ENCODE data around the gene TBC1D2.
A peak's percentile ranks its signal among the peaks of the same experiment; 100 is the strongest.
"Not testable (repeated sequence)": the region's sequence is repeated elsewhere in the genome, so short reads cannot be mapped to it uniquely, and the experiment has no call there.

The TBC1D2 gene, protein sequence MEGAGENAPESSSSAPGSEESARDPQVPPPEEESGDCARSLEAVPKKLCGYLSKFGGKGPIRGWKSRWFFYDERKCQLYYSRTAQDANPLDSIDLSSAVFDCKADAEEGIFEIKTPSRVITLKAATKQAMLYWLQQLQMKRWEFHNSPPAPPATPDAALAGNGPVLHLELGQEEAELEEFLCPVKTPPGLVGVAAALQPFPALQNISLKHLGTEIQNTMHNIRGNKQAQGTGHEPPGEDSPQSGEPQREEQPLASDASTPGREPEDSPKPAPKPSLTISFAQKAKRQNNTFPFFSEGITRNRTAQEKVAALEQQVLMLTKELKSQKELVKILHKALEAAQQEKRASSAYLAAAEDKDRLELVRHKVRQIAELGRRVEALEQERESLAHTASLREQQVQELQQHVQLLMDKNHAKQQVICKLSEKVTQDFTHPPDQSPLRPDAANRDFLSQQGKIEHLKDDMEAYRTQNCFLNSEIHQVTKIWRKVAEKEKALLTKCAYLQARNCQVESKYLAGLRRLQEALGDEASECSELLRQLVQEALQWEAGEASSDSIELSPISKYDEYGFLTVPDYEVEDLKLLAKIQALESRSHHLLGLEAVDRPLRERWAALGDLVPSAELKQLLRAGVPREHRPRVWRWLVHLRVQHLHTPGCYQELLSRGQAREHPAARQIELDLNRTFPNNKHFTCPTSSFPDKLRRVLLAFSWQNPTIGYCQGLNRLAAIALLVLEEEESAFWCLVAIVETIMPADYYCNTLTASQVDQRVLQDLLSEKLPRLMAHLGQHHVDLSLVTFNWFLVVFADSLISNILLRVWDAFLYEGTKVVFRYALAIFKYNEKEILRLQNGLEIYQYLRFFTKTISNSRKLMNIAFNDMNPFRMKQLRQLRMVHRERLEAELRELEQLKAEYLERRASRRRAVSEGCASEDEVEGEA

DNA sequence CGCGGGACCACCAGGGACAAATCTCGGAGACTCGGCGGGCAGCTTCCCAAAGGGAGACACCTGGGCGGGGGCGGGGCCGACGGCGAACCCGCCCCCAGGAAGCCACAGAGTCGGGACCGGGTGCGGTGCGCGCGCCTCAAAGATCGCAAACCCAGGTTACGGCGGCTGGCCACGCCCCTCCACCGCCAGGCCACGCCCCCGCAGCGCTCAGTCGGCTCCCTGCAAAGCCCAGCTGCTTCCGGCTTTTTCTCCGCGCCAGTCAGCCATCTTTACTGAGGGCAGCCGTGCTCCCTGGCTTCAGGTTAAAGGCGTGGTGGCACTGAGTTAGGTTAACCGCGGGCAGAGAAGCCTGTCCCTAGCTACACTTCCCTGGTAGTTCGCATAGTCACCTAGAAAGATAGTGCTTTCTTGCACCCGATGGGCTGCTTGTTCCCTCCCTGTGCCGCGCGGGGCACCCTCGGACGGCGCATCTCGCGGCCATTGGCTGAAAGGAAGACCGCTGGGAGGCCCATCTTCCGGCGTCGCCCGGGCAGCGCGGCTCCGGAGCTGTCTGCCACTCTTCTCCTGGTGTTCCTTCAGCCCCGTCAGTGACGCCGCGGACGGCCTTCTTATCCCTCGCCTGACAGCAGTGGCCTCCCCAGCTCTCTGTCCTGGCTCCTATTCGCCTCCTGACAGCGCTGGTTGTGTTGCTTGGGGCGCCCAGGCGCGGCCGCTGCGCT, at the start of gene TBC1D2:
TSS of gene TBC1D2 (minus strand) at position 72 of the 719 bp plus-strand sequence. CDS start 108 bp downstream, outside the sequence.
- peak; percentile 64 to 99 (median 91) for DNase-seq

DNA sequence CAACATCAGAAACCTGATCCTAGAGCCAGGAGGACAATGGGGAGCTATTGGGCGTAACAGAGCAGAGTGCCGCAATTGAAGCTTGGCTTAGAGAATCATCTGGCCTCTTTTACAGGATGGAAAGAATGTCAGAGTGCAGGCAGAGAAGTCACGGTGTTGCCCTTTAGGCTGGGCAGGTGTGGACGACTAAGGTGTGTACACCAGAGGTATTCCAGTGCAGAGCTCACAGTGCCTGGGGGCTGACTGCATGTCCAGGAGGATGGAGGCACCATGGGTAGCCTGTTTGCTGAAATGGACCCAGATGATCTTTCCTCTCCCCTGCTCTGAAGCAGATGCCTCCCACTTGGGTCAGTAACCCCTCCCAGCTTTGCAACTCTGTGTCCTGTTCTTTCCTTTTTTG, 48.9 kb upstream of the TBC1D2 start:
- no peak for DNase-seq

DNA sequence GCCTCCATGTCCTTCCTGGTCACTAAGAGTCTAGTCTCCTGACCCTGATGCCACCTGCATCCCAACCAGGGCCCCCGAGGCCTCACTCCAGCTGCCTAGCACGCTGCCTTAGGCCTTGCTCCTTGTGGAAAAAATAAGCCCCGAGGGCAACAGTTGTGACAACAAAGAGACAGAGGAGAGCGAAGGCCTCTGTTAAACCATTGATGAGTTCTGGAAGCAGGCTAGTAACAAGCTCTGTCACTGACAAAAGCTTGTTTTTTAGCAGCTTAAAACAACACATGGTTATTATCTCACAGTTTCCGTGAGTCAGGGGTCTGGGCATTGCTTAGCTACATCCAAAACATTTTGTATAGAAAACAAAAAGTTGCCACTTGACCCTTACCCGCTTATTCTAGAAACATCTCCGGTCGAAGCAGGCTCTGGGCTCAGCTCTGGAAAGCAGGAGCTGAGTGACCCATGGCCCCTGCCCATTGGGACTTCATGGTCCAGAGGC, 48.2 kb upstream of the TBC1D2 start:
- DNase-seq, result no peak

- DNase-seq, result no peak
These were observed 47.6 kb upstream of the TBC1D2 start for GRCh38 chr9:98302938-98303632.

GRCh38 chr9:98302150-98302549, 46.7 kb upstream of the TBC1D2 start:
- no peak for DNase-seq

DNA sequence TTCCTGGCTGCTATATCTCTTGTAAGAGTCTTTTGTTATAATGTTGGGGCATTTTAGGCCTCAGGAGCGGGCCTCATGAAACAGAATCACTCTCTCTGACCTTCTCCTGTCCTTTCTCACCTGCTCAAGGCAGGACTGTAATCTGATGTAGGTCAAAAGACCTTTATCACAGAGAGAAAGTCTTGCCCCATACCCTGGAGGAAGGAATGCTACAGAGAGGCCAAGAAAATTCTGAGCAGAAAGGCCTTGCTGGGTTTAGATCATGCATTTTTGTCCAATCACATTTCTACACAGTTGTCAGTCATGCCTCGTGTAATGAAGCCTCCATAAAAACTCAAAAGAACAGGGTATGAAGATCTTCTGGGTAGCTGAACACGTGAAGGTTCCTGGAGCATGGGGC, 45.2 kb upstream of the TBC1D2 start:
- no peak for DNase-seq

DNA sequence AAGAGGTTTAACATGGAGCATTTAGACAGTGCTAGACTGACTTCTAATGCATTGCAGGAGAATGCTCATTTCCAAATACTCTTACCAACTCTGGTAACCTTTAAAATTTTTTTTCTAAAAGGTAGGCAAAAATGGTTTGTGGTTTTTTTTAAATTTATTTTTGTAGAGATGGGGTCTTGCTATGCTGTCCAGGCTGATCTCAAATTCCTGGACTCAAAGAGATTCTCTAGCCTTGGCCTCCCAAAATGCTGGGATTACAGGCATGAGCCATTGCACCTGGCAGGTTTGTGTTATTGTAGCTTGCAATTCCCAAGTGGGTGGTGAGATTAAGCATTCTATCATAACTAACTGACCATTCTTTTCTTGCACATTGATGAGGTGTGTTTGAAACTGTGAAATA, 43.0 kb upstream of the TBC1D2 start:
- DNase-seq, result no peak

DNA sequence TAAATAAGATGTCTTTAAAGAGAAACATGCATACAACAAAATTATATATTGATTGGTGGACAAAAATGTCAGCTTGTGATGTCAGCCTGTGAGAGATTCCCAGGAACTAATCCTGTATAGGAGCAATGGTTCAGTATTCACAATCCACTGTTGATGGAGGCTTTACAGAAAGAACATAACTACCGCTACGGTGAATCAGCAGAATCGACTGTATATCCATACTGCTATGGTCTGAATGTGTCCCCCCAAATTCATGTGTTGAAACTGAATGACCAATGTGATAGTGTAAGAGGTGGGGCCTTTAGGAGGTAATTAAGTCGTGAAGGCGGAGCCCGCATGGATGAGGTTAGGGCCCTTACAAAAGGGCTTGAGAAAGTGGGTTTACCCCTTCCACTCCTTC, 40.4 kb upstream of the TBC1D2 start:
- DNase-seq, result no peak

DNA sequence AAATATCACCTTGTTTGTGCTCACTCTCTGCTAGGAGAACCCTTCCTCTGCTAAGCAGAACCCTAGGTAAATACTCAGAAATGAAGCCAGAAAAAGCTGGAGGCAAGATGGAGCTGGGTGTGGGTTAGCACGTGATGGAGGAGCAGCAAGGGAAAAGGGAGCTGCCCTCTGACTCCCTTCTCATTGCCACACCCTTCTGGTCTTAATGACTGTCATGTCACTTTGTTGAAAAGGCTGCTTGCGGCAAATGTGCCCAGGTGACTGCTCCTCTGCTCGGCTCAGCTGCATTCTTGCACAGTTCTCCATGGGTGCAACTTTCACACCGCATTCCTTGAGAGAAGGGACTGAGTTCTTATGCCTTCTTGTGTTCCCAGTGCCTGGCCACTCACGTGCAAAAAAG, 36.4 kb upstream of the TBC1D2 start:
- DNase-seq, result no peak

DNA sequence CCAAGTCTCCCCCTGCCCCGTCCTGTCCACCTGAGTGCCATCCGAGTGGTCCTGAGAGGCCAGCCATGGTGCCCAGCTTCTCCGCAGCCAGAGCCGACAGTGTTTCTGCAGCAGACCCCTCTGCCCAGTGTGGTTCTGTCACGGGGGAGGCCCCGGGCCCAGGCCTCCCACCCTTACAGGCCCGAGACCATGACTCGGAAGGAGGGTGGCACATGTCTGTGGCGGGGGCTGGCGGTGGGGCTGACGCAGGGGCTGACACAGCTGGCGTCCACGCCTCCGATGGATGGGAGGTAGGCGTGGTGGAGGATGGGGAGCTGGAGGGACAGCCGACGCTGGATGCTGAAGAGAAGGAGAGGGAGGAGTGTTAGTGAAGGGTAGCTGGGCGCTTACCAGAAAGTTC, 35.0 kb upstream of the TBC1D2 start:
- DNase-seq, result no peak

GRCh38 chr9:98289614-98290201, 34.3 kb upstream of the TBC1D2 start:
- no peak for DNase-seq

DNA sequence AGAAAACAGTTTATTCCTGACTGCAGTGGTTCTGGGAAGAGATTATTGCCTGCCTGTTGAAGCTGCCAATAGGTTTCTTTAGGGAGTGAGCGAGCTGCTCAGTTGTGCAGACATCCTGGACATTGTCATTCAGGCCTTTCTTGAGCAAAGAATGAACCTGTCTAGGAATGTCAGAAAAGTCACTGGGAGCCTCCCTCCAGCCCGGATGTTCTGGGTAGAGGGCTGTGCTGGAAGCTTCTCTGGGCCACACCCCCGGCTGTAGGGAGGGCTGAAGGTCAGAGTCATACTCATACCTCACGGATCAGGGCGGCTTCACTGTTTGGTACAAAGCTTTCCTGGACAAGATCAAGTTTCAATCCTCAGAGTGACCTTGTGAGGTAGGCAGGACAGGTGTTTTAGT, 33.4 kb upstream of the TBC1D2 start:
- DNase-seq, result no peak

- no peak for DNase-seq
These were observed 31.9 kb upstream of the TBC1D2 start for GRCh38 chr9:98287384-98287783.

- DNase-seq, result no peak
These were observed 30.0 kb upstream of the TBC1D2 start for GRCh38 chr9:98285446-98285845.

GRCh38 chr9:98284754-98285153, 29.3 kb upstream of the TBC1D2 start:
- DNase-seq, result no peak

GRCh38 chr9:98283143-98283542, 27.7 kb upstream of the TBC1D2 start:
- not testable (repeated sequence) for DNase-seq

GRCh38 chr9:98281281-98281680, 25.8 kb upstream of the TBC1D2 start:
- no peak for DNase-seq

- DNase-seq, result no peak
These were observed 25.1 kb upstream of the TBC1D2 start for GRCh38 chr9:98280574-98280973.

- DNase-seq, result no peak
These were observed 24.7 kb upstream of the TBC1D2 start for GRCh38 chr9:98280162-98280561.

DNA sequence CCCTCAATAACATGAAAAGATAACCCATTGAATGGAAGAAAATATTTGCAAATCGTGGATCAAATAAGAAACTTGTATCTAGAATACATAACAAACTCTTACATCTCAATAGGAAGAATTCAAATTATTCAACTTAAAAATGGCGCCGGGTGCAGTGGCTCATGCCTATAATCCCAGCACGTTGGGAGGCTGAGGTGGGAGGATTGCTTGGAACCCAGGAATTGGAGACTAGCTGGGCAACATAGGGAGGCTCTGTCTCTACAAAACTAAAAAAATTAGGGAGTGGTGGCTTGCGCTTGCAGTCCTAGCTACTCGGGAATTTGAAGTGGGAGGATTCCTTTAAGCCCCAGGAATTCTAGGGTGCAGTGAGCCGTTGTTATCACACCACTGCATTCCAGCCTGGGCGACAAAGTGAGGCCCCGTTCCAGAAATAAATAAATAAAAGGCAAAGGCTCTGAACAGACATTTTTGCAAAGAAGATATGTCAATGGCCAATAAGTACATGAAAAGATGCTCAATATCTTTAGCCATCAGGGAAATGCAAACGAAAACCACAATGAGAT, 21.5 kb upstream of the TBC1D2 start:
- no peak for DNase-seq

All from hypothalamus (tissue), 51 donors.